Activated CD4-positive, alpha-beta T cell treated with anti-CD3 and anti-CD28 coated beads for 1 hour (primary cell): ENCODE data around the gene CACNA1C.
"Not testable (repeated sequence)": the region's sequence is repeated elsewhere in the genome, so short reads cannot be mapped to it uniquely, and the experiment has no call there.

ENCODE experiments used
- DNase-seq: peaks from one replicate; pipeline ENCODE4 v3.0.0-alpha.2; 2020

The CACNA1C gene

DNA sequence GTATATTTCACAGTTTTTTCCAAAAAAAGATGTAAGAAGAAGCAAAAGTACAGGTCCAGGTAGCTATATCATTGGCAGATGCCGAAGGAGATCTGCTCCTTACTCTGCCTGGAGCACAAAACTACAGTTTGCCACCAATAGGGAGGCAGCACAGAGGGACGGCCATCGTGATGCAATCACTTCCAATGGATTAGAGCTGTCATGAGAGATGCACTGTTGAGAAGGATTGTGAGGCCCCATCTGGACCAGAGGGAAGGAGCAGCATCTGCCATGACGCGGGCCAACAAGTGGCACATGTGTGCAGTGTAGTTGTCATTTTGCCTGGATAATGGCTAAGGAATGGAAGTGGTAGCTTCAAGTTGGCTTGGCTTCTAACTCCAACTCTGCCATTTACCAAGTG lies 423.2 kb downstream of the CACNA1C start:
- no peak for DNase-seq

DNA sequence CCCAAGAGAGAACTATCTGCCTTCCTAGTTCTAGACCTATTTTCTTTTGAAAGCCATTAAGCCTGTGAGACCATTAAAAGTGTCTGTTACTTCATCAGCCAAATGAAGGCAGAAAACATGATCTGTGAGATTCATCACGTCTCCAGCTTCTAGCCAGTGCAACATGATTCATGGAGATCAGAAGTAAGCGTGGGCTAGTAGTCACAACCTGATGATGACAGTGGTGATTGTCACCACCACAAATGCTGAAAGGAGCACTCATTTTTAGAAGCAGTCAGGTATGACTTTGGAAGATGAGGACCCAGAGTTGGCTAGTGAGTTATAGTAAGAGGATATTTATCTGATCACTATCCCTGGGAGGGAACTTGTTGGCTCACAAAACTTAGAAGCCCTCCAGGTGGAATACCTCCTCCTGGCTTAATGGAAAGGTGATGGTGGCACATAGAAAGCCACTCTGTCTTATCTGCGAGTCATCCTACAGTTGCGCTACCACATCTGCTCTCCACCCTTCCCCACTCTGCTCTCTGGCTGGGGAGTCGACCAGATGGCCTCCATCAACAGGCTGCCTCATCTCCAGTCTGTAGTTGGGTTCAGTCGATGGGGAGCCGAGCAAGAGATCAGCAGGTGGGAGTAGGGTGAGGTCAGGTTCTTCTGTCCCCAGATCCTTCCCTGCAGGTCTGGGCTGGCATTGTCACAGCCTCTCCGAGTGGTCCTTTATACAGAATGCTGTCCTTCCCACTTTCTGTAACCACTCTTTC lies 424.4 kb downstream of the CACNA1C start:
- no peak for DNase-seq

DNA sequence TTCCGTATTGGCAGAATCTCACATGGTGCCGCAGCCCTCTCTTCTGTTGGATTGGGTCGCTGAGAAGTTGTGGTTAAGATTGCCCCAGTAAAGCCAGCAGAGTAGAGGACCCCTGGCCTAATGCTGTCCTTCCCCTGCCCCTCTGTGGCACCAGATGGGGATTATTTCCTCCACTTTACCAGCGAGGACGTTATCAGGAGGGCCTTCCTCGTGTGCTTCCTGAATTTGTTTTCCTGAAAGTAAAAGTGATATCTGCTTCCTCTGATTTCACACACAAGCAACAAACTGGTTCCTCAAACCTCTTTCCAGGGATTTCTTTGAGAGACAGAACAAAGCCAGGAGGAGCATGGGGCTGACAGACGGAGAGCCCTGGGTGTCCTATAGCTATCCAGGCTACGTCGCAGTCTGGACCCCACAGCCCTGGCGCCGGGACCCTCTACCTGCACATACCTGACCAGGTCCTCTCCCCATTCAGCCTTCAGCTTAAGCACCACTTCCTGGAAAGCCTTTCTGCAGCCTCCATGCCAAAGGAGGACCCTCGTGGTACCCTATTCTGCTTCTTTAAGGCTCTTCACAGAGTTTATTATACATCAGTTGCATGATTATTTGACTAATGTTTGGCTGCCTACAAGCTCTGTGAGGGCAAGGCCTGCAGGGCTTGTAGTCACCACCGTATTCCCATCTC lies 427.2 kb downstream of the CACNA1C start:
- no peak for DNase-seq

DNA sequence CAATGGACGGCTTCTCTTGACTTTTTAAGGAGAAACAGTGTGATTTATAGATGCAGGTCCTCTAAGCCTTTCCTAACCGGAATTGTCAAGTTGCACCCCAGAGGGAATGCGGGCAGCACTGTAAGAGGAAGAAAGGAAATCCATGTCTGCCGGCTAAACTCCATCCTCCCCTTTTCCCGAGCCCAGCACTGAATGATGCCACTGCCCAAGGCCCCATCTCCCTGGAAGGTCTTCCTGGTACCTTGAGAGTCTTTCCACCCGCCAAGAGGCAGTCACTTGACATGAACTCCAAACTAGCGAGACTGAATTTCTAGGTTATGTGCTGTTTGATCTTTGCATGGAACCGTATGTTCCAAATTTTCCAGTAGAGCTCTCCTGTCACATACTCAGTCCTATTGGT lies 428.6 kb downstream of the CACNA1C start:
- no peak for DNase-seq

DNA sequence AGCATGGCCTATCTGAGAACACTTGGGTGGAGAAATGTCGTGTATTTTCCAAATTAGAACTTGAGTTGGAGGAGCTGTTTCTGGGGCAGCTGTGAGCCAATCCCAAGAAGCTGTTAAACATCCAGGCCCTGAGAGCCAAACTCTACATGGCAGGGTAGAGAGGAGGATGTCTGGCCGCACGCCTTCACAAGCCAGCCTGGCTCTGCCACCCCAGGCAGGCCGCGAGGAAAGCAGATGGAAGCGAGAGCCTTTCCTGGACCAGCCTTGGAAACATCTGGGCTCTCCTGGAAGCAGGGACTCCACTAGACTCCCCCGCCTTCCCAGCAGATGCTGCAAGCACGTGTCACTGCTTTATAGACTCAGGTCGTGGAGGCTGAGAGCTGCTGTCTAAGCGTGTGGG lies 429.2 kb downstream of the CACNA1C start:
- no peak for DNase-seq

- DNase-seq, result no peak
Observed at GRCh38 chr12:2482938-2483660, 430.3 kb downstream of the CACNA1C start.

DNA sequence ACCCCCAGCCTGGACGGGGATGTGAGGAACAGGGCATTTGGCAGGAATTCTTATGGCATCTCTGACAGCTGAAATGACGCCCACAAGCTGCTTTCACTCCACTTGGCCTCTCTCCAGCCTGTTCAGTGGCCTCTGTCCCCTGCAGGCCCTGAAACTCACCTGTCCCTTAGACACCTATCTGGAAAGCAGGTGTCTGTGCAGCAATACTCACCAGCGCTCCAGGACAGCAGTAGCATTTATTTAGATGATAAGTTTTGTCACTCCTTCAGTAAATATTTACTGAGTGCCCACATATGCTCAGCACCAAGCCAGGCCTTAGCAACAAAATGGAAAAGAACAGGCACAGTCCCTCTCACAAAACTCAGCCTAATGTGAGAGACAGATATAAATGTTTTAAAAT lies 430.9 kb downstream of the CACNA1C start:
- no peak for DNase-seq

GRCh38 chr12:2484141-2484776 lies 431.5 kb downstream of the CACNA1C start:
- no peak for DNase-seq

- no peak for DNase-seq
Observed at GRCh38 chr12:2485681-2486080, 432.9 kb downstream of the CACNA1C start.

DNA sequence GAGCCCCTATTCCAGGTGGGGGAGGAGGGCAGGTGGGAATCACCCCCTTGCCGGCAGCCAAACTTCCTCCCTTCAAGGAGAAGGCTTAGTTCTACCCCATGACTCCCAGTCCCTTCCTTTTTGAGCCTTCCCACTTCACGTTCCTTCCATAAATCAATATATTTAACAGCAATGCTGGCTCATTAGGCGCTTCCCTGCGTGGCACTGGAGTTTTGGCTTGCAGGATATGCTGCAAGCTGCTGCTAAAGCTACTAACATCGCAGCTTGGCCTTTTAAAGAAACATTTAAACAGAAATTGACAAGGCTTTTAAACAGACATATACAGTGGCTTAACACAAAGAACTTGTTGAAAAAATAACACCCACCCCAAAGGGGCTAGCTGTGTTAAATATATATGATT lies 434.0 kb downstream of the CACNA1C start:
- no peak for DNase-seq

DNA sequence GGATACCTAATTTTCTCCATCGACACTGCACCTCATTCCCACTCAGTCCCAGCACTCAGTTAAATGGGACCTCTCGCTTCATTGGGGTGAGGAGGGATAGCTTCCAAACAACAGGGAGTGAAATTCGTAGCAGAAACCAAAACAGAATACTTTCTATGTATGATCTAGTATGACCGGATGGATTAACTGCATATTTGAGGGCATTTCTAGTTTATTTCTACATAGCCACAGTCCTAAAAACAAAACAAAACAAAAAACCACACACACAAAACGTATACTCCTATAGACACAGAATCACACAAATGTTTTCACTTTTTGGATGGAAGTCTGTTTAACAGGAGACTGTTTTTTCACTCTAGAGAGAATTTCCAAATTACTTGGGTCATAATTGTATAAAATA lies 434.5 kb downstream of the CACNA1C start:
- DNase-seq, result no peak

DNA sequence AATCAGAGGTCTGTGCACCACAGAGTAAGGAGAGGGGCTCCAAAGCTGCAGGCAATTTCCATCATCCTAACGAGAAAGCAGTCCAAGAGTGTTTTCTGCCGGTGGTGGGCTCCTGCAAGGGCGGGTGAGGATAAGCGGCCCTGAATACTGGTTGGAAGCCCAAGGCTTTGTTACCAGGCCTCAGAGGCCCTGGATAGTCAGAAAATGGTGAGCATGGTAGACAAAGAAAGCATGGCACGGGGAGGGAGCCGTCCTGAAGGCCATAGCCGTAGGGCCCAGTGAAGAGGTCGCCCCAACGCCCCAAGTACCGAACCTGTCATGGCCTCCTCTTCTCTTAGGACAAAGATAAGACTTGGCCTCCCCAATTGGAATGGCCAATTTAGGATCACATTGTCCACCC lies 435.3 kb downstream of the CACNA1C start:
- no peak for DNase-seq

DNA sequence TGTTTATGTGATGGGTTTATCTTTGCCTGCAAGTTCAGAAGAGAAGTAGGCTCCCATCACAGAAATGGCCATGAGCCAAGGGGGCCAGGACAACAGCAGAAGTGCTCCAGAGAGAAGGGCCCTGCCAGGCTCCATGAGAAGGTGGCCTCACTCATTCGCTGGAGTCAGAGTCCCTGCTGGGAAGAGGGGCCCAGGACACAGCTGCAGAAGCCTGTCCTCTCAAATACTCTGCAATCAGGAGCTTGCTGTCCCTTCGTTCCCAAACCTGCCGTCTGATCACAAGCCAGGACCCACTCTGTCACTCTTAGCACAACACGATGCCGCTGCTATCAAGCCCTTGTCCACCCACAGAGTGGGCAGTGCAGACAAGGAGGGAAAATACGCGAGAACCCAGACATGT lies 435.8 kb downstream of the CACNA1C start:
- DNase-seq, result no peak

- DNase-seq, result no peak
Observed at GRCh38 chr12:2489275-2489674, 436.5 kb downstream of the CACNA1C start.

- DNase-seq, result no peak
Observed at GRCh38 chr12:2490831-2491230, 438.0 kb downstream of the CACNA1C start.

DNA sequence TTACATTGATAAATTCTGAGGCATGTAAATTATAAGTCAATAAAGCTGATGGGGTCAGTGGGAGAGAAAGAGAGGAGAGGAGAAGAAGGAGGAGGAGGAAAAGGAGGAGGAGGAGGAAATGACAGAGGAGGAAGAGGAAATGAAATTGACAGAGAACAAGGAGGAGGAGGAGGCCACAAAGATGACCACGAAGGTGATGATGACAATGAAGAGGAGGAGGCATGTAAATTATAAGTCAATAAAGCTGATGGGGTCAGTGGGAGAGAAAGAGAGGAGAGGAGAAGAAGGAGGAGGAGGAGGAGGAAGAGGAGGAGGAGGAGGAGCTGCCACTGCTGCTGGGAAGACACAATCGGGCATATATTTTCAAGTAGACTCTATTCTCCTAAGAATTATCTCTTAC lies 438.6 kb downstream of the CACNA1C start:
- DNase-seq, result not testable (repeated sequence)

DNA sequence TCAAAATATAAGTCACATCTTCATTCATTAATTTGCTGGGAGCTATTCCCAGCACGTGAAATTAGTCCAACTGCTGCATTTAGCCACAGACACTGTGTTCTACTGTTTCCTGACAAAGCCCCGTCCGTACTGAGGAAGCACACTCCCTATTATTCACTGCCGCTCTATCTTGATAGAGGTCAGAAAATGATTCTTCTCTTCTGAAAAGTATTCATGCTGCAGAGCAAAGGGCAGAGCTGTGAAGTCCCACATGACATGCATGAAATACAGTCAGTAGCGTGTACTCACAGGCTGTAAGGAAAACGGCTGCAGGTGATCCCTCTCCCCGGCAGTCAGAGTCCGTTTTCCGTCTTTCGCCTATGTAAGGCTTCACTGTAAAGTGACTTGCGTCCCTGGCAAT lies 439.4 kb downstream of the CACNA1C start:
- no peak for DNase-seq

- no peak for DNase-seq
Observed at GRCh38 chr12:2493086-2493485, 440.3 kb downstream of the CACNA1C start.

DNA sequence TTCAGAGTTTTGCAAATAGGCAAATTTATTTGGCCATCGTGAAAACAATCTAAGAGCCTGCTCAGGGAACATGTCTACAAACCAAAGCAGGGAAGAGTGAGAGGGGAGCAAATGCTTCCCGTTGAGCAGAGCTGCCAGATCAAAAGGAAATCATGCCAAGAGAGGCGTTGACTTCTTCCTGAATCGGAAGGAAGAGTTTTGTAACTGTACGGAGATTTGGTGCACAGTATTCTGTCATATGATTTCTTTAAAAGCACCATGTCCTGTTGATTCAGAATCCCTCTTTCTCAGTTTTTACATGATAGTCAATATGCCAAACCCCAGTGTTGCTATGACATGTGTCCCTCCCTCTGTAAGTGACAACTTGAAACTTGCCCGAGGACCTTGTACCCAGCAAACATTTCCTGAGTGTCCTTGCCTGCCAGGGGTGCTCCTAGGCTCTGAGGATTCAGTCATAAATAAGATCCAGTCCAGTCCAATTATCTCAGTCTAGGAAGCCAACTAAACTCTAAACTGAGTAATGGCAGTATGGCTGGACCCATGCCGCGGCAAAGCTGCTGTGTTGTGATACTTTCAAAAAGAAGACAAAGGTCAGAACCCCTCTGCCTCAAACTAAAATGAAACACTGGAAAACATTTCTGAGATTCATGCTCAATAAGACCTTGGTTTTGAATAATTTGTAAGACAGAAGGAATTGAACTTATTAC lies 441.9 kb downstream of the CACNA1C start:
- DNase-seq, result no peak

- no peak for DNase-seq
Observed at GRCh38 chr12:2495417-2496112, 442.8 kb downstream of the CACNA1C start.

DNA sequence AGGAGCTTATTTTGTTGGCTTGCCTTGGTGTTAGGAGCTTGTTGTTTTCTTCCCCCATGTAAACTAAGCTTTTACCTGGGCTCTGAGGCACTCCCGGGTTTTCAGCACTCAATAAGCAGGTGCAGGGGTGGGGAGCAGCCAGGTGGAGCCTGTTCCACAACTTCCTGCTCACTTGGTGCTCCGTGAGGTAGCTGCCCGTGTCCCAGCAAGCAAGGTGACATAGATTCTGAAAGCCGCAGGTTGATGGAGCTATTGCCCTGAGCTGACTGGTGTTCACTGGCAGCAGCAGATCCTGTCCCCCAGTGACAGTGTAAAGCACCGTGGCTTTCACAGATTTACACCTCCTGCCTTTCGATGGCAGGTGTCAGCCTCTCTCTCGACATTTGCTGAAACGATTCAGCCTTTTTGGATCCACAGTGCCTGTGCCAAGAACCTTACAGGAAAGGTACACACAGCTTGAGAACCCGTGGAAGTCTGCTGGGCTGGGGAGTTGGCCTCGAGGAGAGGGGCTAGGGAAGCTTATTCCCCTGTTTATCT lies 446.2 kb downstream of the CACNA1C start:
- DNase-seq, result no peak
